GM23248 (cell line): ENCODE data around the gene TTC28. TPM values are rescaled to one million over a fixed set of nuclear protein-coding genes. Genes with fewer than 3 reads are reported as not detected.

Experiments
- DNase-seq: peaks from one replicate; pipeline ENCODE4 v3.0.0-alpha.2; 2015
- H2AFZ ChIP-seq: fragments of 200-600 bp; sonication (generic); 2 replicates; pipeline ENCODE4 v1.6.1; 2016; ENCODE audit warnings: antibody characterized with exemption
- H3F3A ChIP-seq: fragments of 200-600 bp; sonication (generic); 2 replicates; pipeline ENCODE4 v1.6.1; 2016; ENCODE audit warnings: mild to moderate bottlenecking, antibody characterized with exemption, mixed run types; ENCODE audit not compliant: insufficient read depth
- H3K27ac ChIP-seq: fragments of 200-600 bp; sonication (generic); 2 replicates; pipeline ENCODE4 v1.5.1; 2016; ENCODE audit warnings: mild to moderate bottlenecking
- H3K27me3 ChIP-seq: fragments of 200-600 bp; sonication (generic); replicated peaks from 2 replicates; pipeline ENCODE4 v1.6.1; 2016; ENCODE audit warnings: mild to moderate bottlenecking; ENCODE audit not compliant: insufficient read depth
- H3K36me3 ChIP-seq: fragments of 200-600 bp; sonication (generic); 2 replicates; pipeline ENCODE4 v1.6.1; 2016; ENCODE audit warnings: low read depth, mild to moderate bottlenecking
- H3K4me1 ChIP-seq: fragments of 200-600 bp; sonication (generic); 2 replicates; pipeline ENCODE4 v1.6.1; 2016; ENCODE audit warnings: mild to moderate bottlenecking; ENCODE audit not compliant: insufficient read depth
- H3K4me2 ChIP-seq: fragments of 200-600 bp; sonication (generic); one replicate; pipeline ENCODE4 v1.6.1; 2016; ENCODE audit warnings: mild to moderate bottlenecking; ENCODE audit not compliant: unreplicated experiment
- H3K4me3 ChIP-seq: fragments of 200-600 bp; sonication (generic); 2 replicates; pipeline ENCODE4 v1.5.1; 2016; ENCODE audit warnings: mild to moderate bottlenecking
- H3K79me2 ChIP-seq: fragments of 200-600 bp; sonication (generic); 2 replicates; pipeline ENCODE4 v1.6.1; 2016; ENCODE audit warnings: mild to moderate bottlenecking; ENCODE audit not compliant: insufficient read depth
- H3K9ac ChIP-seq: fragments of 200-600 bp; sonication (generic); 2 replicates; pipeline ENCODE4 v1.6.1; 2016; ENCODE audit warnings: mild to moderate bottlenecking
- H3K9me2 ChIP-seq: fragments of 200-600 bp; sonication (generic); 2 replicates; pipeline ENCODE4 v1.6.1; 2016; ENCODE audit warnings: mixed run types, mild to moderate bottlenecking, moderate library complexity; ENCODE audit not compliant: insufficient read depth
- H3K9me3 ChIP-seq: fragments of 200-600 bp; sonication (generic); one replicate; pipeline ENCODE4 v1.6.1; 2017; ENCODE audit warnings: low read depth
- H4K20me1 ChIP-seq: fragments of 200-600 bp; sonication (generic); 2 replicates; pipeline ENCODE4 v1.6.0; 2016; ENCODE audit not compliant: insufficient read depth
- EZH2 ChIP-seq: fragments of 200-600 bp; sonication (generic); IDR thresholded peaks from 2 replicates; pipeline ENCODE4 v1.6.1; 2018; ENCODE audit warnings: antibody characterized with exemption, mild to moderate bottlenecking; ENCODE audit not compliant: insufficient read depth, poor library complexity, severe bottlenecking
- EZH2phosphoT487 ChIP-seq: fragments of 200-600 bp; sonication (generic); IDR thresholded peaks from 2 replicates; pipeline ENCODE4 v1.6.1; 2018; ENCODE audit warnings: antibody characterized with exemption, moderate library complexity, mild to moderate bottlenecking, low read depth; ENCODE audit not compliant: insufficient read depth
- WGBS, 2 experiments: methylation state at CpG; one replicate each; pipeline ENCODE4 v1.1.6; 2015 to 2017; ENCODE audit warnings: low lambda C conversion rate in 2 of 2, low coverage in 1 of 2; ENCODE audit errors: missing lambda C conversion rate in 2 of 2; 5-methylcytosine and 5-hydroxymethylcytosine counted together
- in situ Hi-C: fragments of 300-500 bp; cut with MboI; formaldehyde crosslinking; loops from 2 replicates; pipeline ENCODE4 v1.15.0; 2020
- polyA plus RNA-seq: library from polyadenylated mRNA; unstranded; fragments of >200 nt; fragmentation: Nextera tagmentation; extraction: Ambion mirVana; gene quantifications from 2 replicates; pipeline ENCODE4 v1.2.1, GENCODE V29; 2016
- total RNA-seq: library from RNA; depleted of rRNA; stranded (reverse); fragments of >200 nt; shearing (Covaris generic); gene quantifications from 2 replicates; pipeline ENCODE4 v1.2.3, GENCODE V29; 2014

Gene TTC28
- total and polyA plus RNA-seq, 2 experiments from 2014 or later: 12.5 to 41.9 TPM

DNA sequence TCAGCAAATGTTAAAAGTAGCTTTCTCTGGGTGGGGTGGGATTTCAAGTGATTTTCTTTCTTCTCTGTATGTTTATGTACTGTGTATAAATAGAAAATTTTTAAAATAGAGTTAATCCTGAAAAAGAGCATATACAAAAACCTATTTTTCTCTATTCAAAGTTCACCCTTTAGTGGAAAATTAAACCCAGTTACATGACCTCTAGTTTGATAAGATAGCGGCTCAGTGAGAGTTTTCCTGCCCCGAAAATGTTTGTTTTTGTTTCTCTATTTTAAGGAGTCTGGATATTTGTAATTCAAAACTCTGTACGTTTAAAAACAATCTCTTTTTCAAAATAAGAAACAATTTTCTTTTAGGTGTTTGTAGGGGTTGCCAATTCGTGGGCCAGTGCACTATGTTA is 718.5 kb downstream of the TTC28 start:
- Histone ChIP-seq H3K9ac (no peak overlapping the region), H2AFZ (no peak overlapping the region), H3K36me3 (no peaks in the 10 kb centered on the region), H3K9me3 (no peaks in the 10 kb centered on the region), H3K27ac (no peak overlapping the region), H3K27me3 (no peaks in the 10 kb centered on the region), H4K20me1 (no peaks in the 10 kb centered on the region), H3K9me2 (no peaks in the 10 kb centered on the region), H3K4me1 (peaks cover 11% of the 10 kb centered on the region; the same call in 1 of the 2 replicates), H3K4me3 (no peak overlapping the region), H3K79me2 (no peaks in the 10 kb centered on the region), H3F3A (no peaks in the 10 kb centered on the region), H3K4me2 (no peak overlapping the region)
- no peak for TF ChIP-seq EZH2phosphoT487
- no peak for TF ChIP-seq EZH2
- in situ Hi-C loops: no loop called here
- 93 to 94% methylated on average over 4 of the region's 4 CpGs for WGBS, 2 experiments
- no peak for DNase-seq

DNA sequence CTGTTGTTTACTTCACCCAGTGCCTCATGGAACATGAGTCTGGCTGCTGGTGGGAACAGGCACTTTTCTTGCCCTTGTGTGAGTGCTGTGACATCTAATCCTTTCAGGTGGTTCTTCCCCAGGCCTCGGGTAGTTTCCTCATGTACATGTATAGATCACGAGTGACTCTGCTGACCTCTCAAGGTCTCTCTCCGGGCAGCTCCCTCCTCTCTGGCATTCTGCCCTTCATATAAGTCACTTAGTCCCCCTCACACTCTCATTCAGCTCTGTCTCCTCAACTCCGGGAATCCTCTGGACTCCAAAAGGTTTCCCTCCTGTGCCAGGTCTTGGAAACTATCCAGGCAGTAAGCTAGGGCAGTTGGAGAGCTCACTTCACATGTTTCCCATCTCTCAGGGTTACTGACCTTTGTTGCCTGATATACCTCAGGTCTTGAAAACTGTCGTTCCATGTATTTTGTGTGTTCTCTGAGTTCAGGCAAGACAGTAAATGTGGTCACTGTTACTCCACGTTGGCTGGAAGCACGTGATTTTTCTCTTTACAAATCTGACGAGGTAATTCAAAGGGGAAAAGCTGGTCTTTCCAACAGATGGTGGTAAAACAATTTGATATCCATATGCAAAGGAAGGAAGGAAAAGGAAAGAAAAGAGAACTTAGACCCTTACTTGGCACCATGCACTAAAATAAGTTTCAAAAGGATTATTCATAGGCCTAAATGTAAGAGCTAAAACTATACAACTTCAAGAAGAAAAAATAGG is 720.1 kb downstream of the TTC28 start:
- Histone ChIP-seq H3K4me2 (no peak overlapping the region), H3K27me3 (no peaks in the 10 kb centered on the region), H3K36me3 (no peaks in the 10 kb centered on the region), H3K9ac (no peak overlapping the region), H3F3A (no peaks in the 10 kb centered on the region), H3K9me3 (no peaks in the 10 kb centered on the region), H2AFZ (no peak overlapping the region), H3K4me1 (peaks cover 11% of the 10 kb centered on the region; the same call in 1 of the 2 replicates), H3K4me3 (no peak overlapping the region), H3K9me2 (no peaks in the 10 kb centered on the region), H3K79me2 (no peaks in the 10 kb centered on the region), H3K27ac (no peak overlapping the region), H4K20me1 (no peaks in the 10 kb centered on the region)
- DNase-seq: no peak
- in situ Hi-C loops: no loop called here
- no peak for TF ChIP-seq EZH2
- TF ChIP-seq EZH2phosphoT487: no peak
- WGBS, 2 experiments: 73 to 75% methylated on average over 8 of the region's 8 CpGs

DNA sequence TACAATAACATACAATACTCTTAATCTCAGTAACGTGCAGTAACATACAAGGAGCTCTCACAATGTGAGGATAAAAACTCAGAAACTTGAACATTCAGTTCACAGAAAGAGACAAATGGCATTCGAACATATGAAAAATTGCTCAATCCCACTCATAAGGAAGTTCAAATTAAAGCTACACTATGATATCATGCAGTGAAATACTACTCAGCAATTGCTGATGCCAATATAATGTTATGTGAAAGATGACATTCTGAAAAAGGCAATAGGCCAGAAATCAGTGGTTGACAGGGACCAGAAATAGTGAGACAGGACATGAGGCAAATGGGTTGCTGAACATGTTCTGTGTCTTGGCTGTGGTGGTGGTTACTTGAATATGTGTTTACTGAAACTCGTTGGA is 726.9 kb downstream of the TTC28 start:
- no peak overlapping the region for H3K27ac ChIP-seq
- no peak for TF ChIP-seq EZH2phosphoT487
- TF ChIP-seq EZH2: no peak
- peaks cover 13% of the 10 kb centered on the region for H3K4me1 ChIP-seq
- H3K27me3 ChIP-seq: no peaks in the 10 kb centered on the region
- in situ Hi-C loops: no loop called here
- H3K9me3 ChIP-seq: no peaks in the 10 kb centered on the region
- peaks cover 18% of the 10 kb centered on the region for H3F3A ChIP-seq
- H3K36me3 ChIP-seq: no peaks in the 10 kb centered on the region
- 29% methylated on average over 3 of the region's 3 CpGs for WGBS, 2 experiments
- no peak overlapping the region for H3K9ac ChIP-seq
- H2AFZ ChIP-seq: 0 out of 2 replicates have a peak overlapping the region, but pooled peaks have one; percentile 28
- no peaks in the 10 kb centered on the region for H3K79me2 ChIP-seq
- peak overlapping the region; percentile 32 for H3K4me2 ChIP-seq
- DNase-seq: peak; percentile 55
- no peaks in the 10 kb centered on the region for H4K20me1 ChIP-seq
- no peak overlapping the region for H3K4me3 ChIP-seq
- no peaks in the 10 kb centered on the region for H3K9me2 ChIP-seq

DNA sequence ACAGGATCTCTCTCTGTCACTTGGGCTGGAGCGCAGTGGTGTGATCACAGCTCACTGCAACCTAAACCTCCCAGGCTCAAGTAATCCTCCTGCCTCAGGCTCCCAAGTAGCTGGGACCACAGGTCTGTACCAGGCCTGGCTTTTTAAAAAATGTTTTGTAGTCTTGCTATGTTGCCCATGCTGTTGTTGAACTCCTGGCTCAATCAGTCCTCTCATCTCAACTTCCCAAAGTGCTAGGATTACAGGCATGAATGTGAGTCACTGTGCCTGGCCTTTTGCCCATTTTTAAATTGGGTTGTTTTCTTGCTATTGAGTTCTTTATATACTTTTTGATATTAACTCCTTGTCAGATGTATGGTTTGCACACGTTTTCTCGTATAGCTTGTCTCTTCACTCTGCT is 727.5 kb downstream of the TTC28 start:
- DNase-seq: peak; percentile 56
- WGBS, 2 experiments: 45 to 51% methylated on average over 3 of the region's 3 CpGs
- TF ChIP-seq EZH2phosphoT487: no peak
- no peak for TF ChIP-seq EZH2
- Histone ChIP-seq H3K27me3 (no peaks in the 10 kb centered on the region), H3K4me3 (no peak overlapping the region), H3K9me3 (no peaks in the 10 kb centered on the region), H3K9me2 (no peaks in the 10 kb centered on the region), H4K20me1 (no peaks in the 10 kb centered on the region), H3F3A (peaks cover 18% of the 10 kb centered on the region), H3K36me3 (no peaks in the 10 kb centered on the region), H2AFZ (0 out of 2 replicates have a peak overlapping the region, but pooled peaks have one; percentile 28), H3K79me2 (no peaks in the 10 kb centered on the region), H3K4me1 (peaks cover 13% of the 10 kb centered on the region), H3K9ac (no peak overlapping the region), H3K4me2 (peak overlapping the region; percentile 32), H3K27ac (no peak overlapping the region)
- in situ Hi-C loops: no loop called here
